Smooth muscle cell (in vitro differentiated cells): ENCODE measurements around the gene SOX4. TPM values are rescaled to one million over a fixed set of nuclear protein-coding genes. Genes with fewer than 3 reads are reported as not detected.

Experiments used
- DNase-seq: peaks from one replicate; lab custom pipeline; 2025; ENCODE audit not compliant: unreplicated experiment; lab: John Stamatoyannopoulos, UW
- H2AFZ ChIP-seq: fragments of 200-600 bp; sonication (generic); 2 replicates; pipeline ENCODE4 v1.6.0; 2016; ENCODE audit warnings: antibody characterized with exemption, low read depth, mild to moderate bottlenecking
- H3F3A ChIP-seq: fragments of 200-600 bp; sonication (generic); 2 replicates; pipeline ENCODE4 v1.6.0; 2017; ENCODE audit warnings: antibody characterized with exemption, low read depth
- H3K27ac ChIP-seq: fragments of 200-600 bp; sonication (generic); 2 replicates; pipeline ENCODE4 v1.5.1; 2016; ENCODE audit warnings: low read depth, mild to moderate bottlenecking
- H3K27me3 ChIP-seq: fragments of 200-600 bp; sonication (generic); 2 replicates; pipeline ENCODE4 v1.6.1; 2016; ENCODE audit warnings: low read depth, mild to moderate bottlenecking
- H3K36me3 ChIP-seq: fragments of 200-600 bp; sonication (generic); 2 replicates; pipeline ENCODE4 v1.5.1; 2016; ENCODE audit warnings: low read depth
- H3K4me1 ChIP-seq: fragments of 200-600 bp; sonication (generic); 2 replicates; pipeline ENCODE4 v1.5.1; 2016; ENCODE audit warnings: low read depth
- H3K4me2 ChIP-seq: fragments of 200-600 bp; sonication (generic); 2 replicates; pipeline ENCODE4 v1.6.0; 2016; ENCODE audit warnings: mild to moderate bottlenecking
- H3K4me3 ChIP-seq: fragments of 200-600 bp; sonication (generic); 2 replicates; pipeline ENCODE4 v1.5.1; 2016; ENCODE audit warnings: mild to moderate bottlenecking
- H3K79me2 ChIP-seq: fragments of 200-600 bp; sonication (generic); 2 replicates; pipeline ENCODE4 v1.6.0; 2016; ENCODE audit warnings: low read depth, mild to moderate bottlenecking
- H3K9ac ChIP-seq: fragments of 200-600 bp; sonication (generic); 2 replicates; pipeline ENCODE4 v1.6.0; 2016; ENCODE audit warnings: low read depth
- H3K9me3 ChIP-seq: fragments of 200-600 bp; sonication (generic); replicated peaks from 2 replicates; pipeline ENCODE4 v1.5.1; 2016; ENCODE audit warnings: low read depth
- H4K20me1 ChIP-seq: fragments of 200-600 bp; sonication (generic); 2 replicates; pipeline ENCODE4 v1.6.0; 2016; ENCODE audit warnings: low read depth
- WGBS: methylation state at CpG from one replicate; pipeline ENCODE4 v1.1.7; 2016; ENCODE audit warnings: low lambda C conversion rate; 5-methylcytosine and 5-hydroxymethylcytosine counted together
- polyA plus RNA-seq: library from polyadenylated mRNA; unstranded; fragments of >200 nt; fragmentation: Nextera tagmentation; extraction: Ambion mirVana; gene quantifications from 2 replicates; pipeline ENCODE4 v1.2.1, GENCODE V29; 2016
- total RNA-seq: library from RNA; depleted of rRNA; stranded (reverse); fragments of >200 nt; gene quantifications from 2 replicates; pipeline ENCODE4 v1.2.3, GENCODE V29; 2014
- TF ChIP-seq, protein P1 (sequence below): fragments of 200-600 bp; sonication (generic); IDR thresholded peaks from 2 replicates; pipeline ENCODE4 v1.5.1; 2017; ENCODE audit warnings: borderline replicate concordance, mild to moderate bottlenecking, antibody characterized with exemption; ENCODE audit not compliant: insufficient read depth, poor library complexity, severe bottlenecking

SOX4 gene
- total and polyA plus RNA-seq, 2 experiments from 2014 or later, result 91.9 to 109 TPM

DNA sequence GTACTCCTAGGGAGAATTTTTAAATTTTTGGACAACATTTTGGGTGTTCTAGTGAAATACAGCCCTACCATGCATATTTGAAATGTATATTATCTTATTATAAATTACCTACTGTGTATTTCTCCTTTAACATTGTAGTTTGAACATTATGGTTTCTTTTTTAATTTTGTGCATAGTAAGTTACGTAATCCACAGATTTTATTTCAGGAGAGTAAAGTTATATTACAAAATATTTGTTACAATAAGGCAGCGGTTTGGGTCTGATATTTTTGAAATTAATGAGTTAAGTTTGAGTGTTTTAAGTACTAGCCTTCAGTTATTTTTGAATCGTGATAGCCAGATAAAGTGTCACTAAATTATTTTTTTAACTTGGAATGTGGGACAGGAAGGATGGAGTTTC, 7.3 kb upstream of the SOX4 start:
- TF ChIP-seq, protein P1, sequence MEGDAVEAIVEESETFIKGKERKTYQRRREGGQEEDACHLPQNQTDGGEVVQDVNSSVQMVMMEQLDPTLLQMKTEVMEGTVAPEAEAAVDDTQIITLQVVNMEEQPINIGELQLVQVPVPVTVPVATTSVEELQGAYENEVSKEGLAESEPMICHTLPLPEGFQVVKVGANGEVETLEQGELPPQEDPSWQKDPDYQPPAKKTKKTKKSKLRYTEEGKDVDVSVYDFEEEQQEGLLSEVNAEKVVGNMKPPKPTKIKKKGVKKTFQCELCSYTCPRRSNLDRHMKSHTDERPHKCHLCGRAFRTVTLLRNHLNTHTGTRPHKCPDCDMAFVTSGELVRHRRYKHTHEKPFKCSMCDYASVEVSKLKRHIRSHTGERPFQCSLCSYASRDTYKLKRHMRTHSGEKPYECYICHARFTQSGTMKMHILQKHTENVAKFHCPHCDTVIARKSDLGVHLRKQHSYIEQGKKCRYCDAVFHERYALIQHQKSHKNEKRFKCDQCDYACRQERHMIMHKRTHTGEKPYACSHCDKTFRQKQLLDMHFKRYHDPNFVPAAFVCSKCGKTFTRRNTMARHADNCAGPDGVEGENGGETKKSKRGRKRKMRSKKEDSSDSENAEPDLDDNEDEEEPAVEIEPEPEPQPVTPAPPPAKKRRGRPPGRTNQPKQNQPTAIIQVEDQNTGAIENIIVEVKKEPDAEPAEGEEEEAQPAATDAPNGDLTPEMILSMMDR, result no peak
- Histone ChIP-seq H3K4me1 (no peaks in the 10 kb centered on the region), H3K4me2 (no peak overlapping the region), H3K27me3 (no peaks in the 10 kb centered on the region), H3K79me2 (no peaks in the 10 kb centered on the region), H4K20me1 (no peaks in the 10 kb centered on the region), H3K9me3 (no peaks in the 10 kb centered on the region), H3K36me3 (no peaks in the 10 kb centered on the region), H3F3A (peaks cover 4% of the 10 kb centered on the region), H3K27ac (no peak overlapping the region), H3K4me3 (no peak overlapping the region), H3K9ac (no peak overlapping the region), H2AFZ (no peak overlapping the region)
- DNase-seq, result no peak
- 75% methylated on average over 3 of the region's 3 CpGs for WGBS

DNA sequence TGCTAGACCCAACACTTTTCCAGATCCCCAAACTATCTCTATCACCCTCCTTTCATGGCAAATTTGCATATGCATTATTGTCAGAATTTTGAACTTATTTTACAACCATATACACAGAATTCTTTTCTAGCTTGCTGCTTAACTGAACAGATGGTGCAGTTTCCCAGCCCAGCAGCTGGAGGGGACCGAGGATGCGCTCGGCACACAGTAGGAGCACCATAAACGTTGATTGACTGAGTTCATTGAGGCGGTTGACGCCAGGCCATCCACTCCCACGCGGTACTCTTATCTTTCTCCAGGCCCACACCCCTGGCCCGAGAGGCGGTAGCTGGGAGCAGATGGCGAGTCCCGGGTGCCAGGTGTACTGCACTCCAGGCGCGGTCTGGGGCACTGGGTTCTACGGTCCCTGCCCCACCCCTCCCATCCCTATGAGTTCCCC, 6.8 kb upstream of the SOX4 start:
- peak overlapping the region; percentile 90 for H3K4me2 ChIP-seq
- H3K9ac ChIP-seq, result no peak overlapping the region
- 6% methylated on average over 15 of the region's 15 CpGs for WGBS

DNA sequence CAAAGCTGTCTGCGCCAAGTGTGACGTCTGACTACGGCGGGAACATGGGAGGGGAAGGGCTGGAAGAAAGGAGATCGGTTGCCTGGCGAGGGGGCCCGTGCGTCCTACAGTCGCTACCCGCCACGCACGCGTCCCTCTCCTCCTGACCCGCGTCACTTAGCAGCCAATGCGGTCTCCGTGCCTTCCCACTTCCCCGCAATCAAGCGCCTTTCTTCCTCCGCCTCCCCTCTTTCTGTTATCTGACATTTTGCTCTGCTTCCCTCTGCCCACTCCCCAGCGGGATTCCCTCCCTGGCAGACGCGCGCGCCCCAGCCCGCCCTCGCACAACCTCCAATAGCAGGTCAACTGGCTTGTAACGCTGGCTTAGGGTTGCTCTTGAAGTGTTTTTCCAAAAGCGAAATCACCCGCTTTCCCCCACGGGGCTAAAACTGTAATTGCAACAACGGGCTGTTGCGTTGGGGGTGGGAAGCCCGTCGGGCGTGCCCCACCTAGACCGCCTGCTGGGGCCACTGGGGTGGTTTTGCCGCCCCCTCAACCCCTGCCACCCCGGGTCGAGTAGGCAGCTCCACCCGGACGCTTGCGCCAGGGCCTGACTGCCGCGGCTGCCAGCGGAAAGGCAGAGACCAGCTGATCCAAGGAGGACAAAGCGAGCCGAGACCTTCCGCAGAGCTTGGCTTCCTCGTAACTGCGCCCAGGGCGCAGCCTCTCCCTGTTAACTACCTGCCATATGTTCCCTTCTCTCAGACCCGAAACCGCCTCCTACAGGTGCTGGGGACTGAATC, 6.2 kb upstream of the SOX4 start:
- WGBS, result under 1% methylated on average over 47 of the region's 54 CpGs
- DNase-seq, result peak; percentile 71
- peak overlapping the region; percentile 74 for H3K27ac ChIP-seq

More for the DNA sequence above, 6.8 kb upstream of the SOX4 start:
- no peaks in the 10 kb centered on the region for H3K4me1 ChIP-seq
- peaks cover 4% of the 10 kb centered on the region for H3F3A ChIP-seq
- no peaks in the 10 kb centered on the region for H3K27me3 ChIP-seq
- no peaks in the 10 kb centered on the region for H3K79me2 ChIP-seq
- H3K27ac ChIP-seq, result no peak overlapping the region
- no peaks in the 10 kb centered on the region for H4K20me1 ChIP-seq
- no peaks in the 10 kb centered on the region for H3K36me3 ChIP-seq
- TF ChIP-seq, protein P1, result no peak
- DNase-seq, result no peak
- H2AFZ ChIP-seq, result peak overlapping the region; percentile 88
- no peaks in the 10 kb centered on the region for H3K9me3 ChIP-seq
- peak overlapping the region; percentile 67 for H3K4me3 ChIP-seq

More for the DNA sequence above, 6.2 kb upstream of the SOX4 start:
- no peaks in the 10 kb centered on the region for H3K4me1 ChIP-seq
- H3K4me3 ChIP-seq, result peak overlapping the region; percentile 67
- H3K79me2 ChIP-seq, result no peaks in the 10 kb centered on the region
- no peaks in the 10 kb centered on the region for H4K20me1 ChIP-seq
- TF ChIP-seq, protein P1, result peak; percentile 12
- peak overlapping the region; percentile 25 for H3K9ac ChIP-seq
- H3F3A ChIP-seq, result peaks cover 4% of the 10 kb centered on the region
- no peaks in the 10 kb centered on the region for H3K27me3 ChIP-seq
- H3K36me3 ChIP-seq, result no peaks in the 10 kb centered on the region
- peak overlapping the region; percentile 90 for H3K4me2 ChIP-seq
- H2AFZ ChIP-seq, result peak overlapping the region; percentile 88
- no peaks in the 10 kb centered on the region for H3K9me3 ChIP-seq
